NCI-H1694 treated with DMSO at 0.1 percent for 48 hours (cell line): Measurements from ENCODE around the gene PDZRN3.
"Not testable (repeated sequence)": the region's sequence is repeated elsewhere in the genome, so short reads cannot be mapped to it uniquely, and the experiment has no call there.

ENCODE experiments used
- DNase-seq: peaks from one replicate; lab custom pipeline; 2025; lab: John Stamatoyannopoulos, UW

PDZRN3 gene

GRCh38 chr3:73591286-73591800, 33.4 kb downstream of the PDZRN3 start:
- no peak for DNase-seq

- DNase-seq = no peak
These were observed 38.1 kb downstream of the PDZRN3 start for GRCh38 chr3:73586628-73587027.

GRCh38 chr3:73586190-73586589, 38.6 kb downstream of the PDZRN3 start:
- DNase-seq = no peak

- no peak for DNase-seq
These were observed 39.9 kb downstream of the PDZRN3 start for GRCh38 chr3:73584873-73585272.

- DNase-seq = no peak
These were observed 42.2 kb downstream of the PDZRN3 start for GRCh38 chr3:73582535-73582934.

GRCh38 chr3:73581134-73581846, 43.5 kb downstream of the PDZRN3 start:
- no peak for DNase-seq

GRCh38 chr3:73580343-73580742, 44.4 kb downstream of the PDZRN3 start:
- no peak for DNase-seq

- no peak for DNase-seq
These were observed 47.0 kb downstream of the PDZRN3 start for GRCh38 chr3:73577704-73578103.

- no peak for DNase-seq
These were observed 47.7 kb downstream of the PDZRN3 start for GRCh38 chr3:73576999-73577461.

GRCh38 chr3:73575953-73576352, 48.8 kb downstream of the PDZRN3 start:
- no peak for DNase-seq

GRCh38 chr3:73575519-73575918, 49.2 kb downstream of the PDZRN3 start:
- no peak for DNase-seq

GRCh38 chr3:73573204-73573603, 51.5 kb downstream of the PDZRN3 start:
- no peak for DNase-seq

- DNase-seq = no peak
These were observed 52.4 kb downstream of the PDZRN3 start for GRCh38 chr3:73572368-73572767.

GRCh38 chr3:73571238-73571794, 53.4 kb downstream of the PDZRN3 start:
- no peak for DNase-seq

- no peak for DNase-seq
These were observed 55.4 kb downstream of the PDZRN3 start for GRCh38 chr3:73569246-73569760.

- DNase-seq = no peak
These were observed 56.3 kb downstream of the PDZRN3 start for GRCh38 chr3:73568371-73568862.

GRCh38 chr3:73565374-73565773, 59.4 kb downstream of the PDZRN3 start:
- DNase-seq = not testable (repeated sequence)

GRCh38 chr3:73563896-73564582, 60.7 kb downstream of the PDZRN3 start:
- DNase-seq = no peak

GRCh38 chr3:73561494-73561893, 63.2 kb downstream of the PDZRN3 start:
- no peak for DNase-seq

- DNase-seq = no peak
These were observed 65.0 kb downstream of the PDZRN3 start for GRCh38 chr3:73559749-73560148.

- no peak for DNase-seq
These were observed 66.0 kb downstream of the PDZRN3 start for GRCh38 chr3:73558727-73559075.

- no peak for DNase-seq
These were observed 66.6 kb downstream of the PDZRN3 start for GRCh38 chr3:73557986-73558726.
